Measurements from ENCODE around the gene TUBGCP2.
"Not testable (repeated sequence)": the region's sequence is repeated elsewhere in the genome, so short reads cannot be mapped to it uniquely, and the experiment has no call there.

Gene TUBGCP2

DNA sequence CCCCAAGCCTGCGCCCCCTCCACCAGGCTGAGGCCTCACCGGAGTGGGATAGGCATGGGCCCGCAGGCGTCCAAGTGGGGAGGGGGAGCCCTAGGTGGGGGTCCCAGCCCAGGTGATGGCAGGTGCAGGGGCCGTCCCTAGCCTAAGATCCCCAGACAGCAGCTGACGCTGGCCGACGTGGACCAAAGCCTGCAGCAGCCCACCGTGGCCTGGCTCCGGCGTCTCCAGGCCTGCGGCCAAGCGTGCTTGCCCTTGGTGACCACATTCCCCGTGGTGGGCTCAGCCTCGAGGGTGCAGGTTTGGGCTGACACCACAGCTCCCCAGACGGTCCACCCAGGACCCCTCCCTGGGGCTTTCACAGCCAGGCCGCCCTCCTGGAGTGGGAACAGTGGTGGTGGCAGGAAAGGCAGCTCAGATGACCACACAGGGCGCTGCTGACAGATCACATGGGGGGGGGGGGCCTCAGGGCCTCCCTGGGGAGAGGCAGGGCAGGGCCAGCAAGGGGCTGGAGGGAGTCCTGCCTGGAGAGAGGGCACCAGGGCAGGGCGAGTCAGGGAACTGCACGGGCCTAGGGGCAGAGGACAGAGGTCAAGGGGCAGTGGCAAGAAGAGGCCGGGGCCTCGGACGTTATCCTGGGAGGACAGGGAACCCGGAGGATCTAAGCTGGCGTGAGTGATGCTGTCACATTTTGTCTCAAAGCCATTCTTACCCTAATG is 31.2 kb downstream of the TUBGCP2 start:
- no peak for DNase-seq

- no peak for DNase-seq
Observed at GRCh38 chr10:133276435-133277201, 32.1 kb downstream of the TUBGCP2 start, which contains the start of gene ADAM8. ADAM8 (minus strand) TSS chr10:133276868; CDS start chr10:133276817, 51 bp downstream.

DNA sequence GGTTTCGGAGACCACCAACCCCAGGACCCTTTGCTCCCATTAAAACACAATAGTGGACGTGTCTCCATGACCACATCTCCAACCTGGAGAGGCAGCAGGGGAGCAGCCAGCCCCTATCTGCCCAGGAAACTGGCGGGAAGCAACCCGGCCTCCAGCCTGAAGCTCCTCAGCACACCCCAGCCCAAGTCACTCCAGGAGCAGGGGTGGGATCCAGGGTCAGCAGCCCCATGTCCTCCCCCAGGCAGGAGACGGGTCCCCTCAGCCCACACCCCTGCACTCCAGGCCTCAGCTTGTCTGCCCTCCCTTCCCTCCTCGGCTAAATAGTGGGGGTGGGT is 32.6 kb downstream of the TUBGCP2 start:
- DNase-seq, result no peak

- DNase-seq, result no peak
Observed at GRCh38 chr10:133275684-133276092, 33.0 kb downstream of the TUBGCP2 start.

- no peak for DNase-seq
Observed at GRCh38 chr10:133274751-133275683, 33.7 kb downstream of the TUBGCP2 start.

GRCh38 chr10:133273534-133274143 is 35.0 kb downstream of the TUBGCP2 start:
- no peak for DNase-seq

GRCh38 chr10:133272964-133273420 is 35.7 kb downstream of the TUBGCP2 start:
- DNase-seq, result no peak

DNA sequence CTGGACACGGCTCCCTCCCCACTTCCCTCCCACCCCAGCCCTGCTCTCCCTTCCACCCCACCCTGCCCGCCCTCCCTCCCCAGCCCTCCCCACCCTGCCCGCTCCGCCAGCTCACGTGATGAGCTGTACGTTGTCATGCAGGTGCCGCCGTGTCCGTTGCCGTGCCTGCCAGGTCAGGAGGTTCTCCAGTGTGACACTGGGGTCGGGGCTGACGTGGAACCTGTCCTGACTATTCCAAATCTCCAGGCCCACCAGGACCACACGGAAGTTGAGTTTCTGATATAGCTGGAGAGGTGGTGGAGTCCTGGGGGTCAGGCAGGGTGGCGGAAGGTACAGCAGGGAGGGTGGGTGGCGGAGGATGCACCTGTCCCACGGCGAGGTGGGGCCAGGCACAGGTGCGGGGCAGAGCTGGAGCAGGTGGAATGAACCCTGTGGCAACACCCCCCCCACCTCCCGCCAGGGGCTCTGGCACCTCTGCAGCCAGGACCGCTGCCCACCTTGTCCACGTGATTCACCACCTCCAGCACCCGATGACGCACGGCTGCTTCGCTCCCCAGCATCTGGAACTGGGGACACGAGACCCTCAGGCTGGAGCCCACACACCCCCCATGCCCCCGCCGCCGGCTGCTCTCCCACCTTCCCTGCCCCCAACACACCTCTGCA is 36.2 kb downstream of the TUBGCP2 start:
- no peak for DNase-seq

DNA sequence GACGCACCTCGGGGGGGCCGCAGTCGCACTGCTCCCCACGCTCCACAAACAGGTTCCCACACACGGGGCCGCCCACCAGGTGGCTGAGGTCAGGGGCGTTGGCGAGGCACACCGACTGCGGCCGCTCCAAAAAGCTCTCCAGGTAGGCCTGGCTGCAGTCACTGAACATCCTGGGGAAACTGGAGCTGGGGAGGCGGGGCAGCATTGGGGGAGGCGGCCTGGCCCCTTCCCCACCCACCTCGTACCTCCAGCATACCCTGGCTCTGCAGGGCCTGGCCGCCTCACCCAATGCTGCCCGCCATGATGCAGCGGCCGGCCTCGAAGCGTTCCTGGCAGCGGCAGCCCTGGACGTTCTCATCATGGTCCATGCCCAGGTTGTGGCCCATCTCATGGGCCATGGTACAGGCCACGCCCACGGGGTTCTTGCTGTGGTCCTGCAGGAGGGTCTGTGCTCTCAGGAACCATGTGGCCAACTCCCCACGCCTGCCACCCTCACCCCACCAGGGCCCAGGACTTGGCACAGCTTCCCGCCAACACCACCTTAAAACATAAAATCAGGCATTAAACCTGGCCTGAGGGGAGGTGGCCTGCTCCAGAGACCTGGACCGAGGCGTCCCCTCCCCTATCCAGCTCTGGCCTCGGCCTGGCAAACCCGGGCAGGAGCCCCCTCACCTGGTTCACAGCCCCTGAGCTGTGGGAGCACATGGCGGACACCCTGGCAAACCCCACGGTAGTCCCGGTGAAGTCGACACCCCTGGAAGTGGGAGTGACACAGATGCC is 37.0 kb downstream of the TUBGCP2 start:
- DNase-seq, result no peak

- DNase-seq, result no peak
Observed at GRCh38 chr10:133270773-133271297, 37.8 kb downstream of the TUBGCP2 start.

GRCh38 chr10:133270204-133270603 is 38.5 kb downstream of the TUBGCP2 start:
- DNase-seq, result no peak

DNA sequence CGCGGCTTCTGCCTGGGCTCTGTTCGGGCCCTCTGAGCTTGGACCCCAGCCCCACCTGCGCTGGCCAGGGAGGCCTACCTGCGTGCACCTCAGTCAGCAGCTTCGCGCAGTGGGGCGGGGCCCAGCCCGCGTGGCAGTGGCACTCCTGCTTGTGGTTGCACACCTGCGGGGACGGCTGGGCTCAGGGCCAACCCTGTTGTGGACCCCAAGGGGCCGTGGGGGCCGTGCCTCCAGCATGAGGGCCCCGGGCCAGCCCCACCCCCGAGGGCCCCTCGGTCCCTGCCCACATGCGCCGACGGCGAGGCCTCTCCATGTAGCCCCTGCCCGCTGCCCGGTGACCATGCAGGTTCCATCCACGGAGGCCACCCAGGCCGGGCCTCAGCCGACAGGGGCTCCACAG is 39.3 kb downstream of the TUBGCP2 start:
- no peak for DNase-seq

DNA sequence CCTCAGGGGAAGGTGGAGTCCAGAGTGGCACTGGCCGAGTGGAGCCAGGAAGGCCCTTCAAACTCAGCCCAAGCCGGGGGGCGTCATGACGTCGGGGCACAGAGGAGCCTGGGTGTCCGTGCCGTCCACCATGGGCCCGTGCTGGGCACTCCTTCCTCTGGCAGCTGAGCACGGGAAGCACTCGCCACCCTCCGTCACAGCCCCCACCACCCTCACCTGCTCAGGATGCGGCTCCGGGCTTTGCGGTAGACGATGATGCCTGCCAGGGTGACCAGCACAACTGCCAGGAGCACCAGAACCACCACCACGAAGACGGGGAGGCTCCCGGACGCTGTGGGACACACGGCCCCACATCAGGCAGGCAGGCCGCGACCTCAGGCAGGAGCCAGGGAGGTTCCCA is 40.1 kb downstream of the TUBGCP2 start:
- no peak for DNase-seq

DNA sequence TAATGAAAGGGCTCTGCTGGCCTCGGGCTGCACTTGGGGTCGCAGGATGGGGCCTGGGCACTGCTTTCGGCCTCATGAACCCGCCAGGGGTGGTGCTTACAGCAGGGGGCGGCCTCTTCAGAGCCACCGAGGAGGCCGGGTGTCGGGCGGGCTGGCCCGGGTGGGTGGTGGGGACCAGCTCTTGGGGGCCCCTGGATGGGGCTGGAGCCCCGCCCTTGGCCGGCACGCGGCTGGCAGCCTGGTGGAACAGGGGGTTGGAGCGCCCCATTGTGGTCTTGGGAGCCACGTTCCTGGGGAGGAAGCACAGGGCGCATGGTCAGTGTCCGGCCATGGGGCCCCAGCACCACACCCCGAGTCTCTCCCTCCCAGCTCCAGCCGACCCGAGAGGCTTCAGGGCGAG is 40.8 kb downstream of the TUBGCP2 start:
- no peak for DNase-seq

GRCh38 chr10:133267293-133267692 is 41.4 kb downstream of the TUBGCP2 start:
- DNase-seq, result no peak

DNA sequence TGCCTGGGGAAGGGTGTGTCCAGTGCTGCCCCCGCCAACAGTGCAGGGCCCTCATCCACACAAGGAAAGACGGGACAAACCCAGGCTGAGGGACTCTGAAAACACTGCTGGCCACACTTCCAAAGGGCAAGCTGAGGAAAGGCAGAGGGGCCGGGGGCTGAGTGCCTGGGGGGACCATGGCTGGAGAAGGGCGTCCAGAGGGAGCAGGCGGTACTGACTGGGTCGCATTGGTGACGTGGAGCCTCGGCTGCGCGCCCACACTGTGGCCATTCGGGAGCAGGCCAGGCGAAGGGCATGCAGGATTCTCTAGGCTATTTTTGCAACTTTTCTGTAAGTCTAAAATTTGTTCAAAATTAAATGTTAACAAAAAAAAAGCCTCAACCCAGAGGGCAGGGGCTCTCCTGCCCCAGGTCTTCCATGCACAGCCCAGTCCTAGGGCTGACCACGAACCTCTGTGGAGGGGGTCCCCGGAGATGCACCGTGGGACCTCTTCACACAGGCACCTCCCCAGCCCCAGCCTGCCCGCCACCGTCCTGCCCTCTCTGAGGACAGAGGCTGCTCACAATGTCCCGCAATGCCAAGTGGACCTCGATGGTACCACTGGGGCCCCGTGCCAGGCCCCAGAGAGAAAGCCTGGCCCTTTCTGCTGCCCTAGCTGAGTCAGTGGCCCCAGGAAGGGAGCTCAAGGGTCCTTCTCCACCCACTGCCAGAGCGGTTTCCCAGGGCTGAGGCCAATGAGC is 42.4 kb downstream of the TUBGCP2 start:
- DNase-seq, result no peak

DNA sequence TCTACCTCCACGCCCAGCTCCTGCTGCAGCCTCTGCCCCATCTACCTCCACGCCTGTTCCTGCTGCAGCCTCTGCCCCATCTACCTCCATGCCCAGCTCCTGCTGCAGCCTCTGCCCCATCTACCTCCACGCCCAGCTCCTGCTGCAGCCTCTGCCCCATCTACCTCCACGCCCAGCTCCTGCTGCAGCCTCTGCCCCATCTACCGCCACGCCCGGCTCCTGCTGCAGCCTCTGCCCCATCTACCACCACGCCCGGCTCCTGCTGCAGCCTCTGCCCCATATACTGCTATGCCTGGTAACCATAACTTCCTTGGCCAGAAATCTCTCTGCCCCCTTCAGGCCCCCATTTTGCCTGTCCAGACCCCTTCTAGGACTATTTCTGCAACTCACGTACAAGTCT is 43.6 kb downstream of the TUBGCP2 start:
- DNase-seq, result not testable (repeated sequence)

GRCh38 chr10:133264461-133264860 is 44.2 kb downstream of the TUBGCP2 start:
- DNase-seq, result no peak

- no peak for DNase-seq
Observed at GRCh38 chr10:133263674-133264073, 45.0 kb downstream of the TUBGCP2 start.

GRCh38 chr10:133262696-133263095 is 46.0 kb downstream of the TUBGCP2 start:
- no peak for DNase-seq
